Stimulated activated CD4-positive, alpha-beta T cell treated with anti-CD3 and anti-CD28 coated beads, TNF-alpha, amount 100 ng/mL, for 48 hours (primary cell): ENCODE data around the gene NEDD9.

Source experiments
- DNase-seq, 3 donors: peaks; one replicate each; pipeline ENCODE4 v3.0.0-alpha.2; 2020; ENCODE audit warnings: low read depth in 3 of 3

The NEDD9 gene

GRCh38 chr6:11181478-11182136 is 50.9 kb downstream of the NEDD9 start:
- DNase-seq: no peak

DNA sequence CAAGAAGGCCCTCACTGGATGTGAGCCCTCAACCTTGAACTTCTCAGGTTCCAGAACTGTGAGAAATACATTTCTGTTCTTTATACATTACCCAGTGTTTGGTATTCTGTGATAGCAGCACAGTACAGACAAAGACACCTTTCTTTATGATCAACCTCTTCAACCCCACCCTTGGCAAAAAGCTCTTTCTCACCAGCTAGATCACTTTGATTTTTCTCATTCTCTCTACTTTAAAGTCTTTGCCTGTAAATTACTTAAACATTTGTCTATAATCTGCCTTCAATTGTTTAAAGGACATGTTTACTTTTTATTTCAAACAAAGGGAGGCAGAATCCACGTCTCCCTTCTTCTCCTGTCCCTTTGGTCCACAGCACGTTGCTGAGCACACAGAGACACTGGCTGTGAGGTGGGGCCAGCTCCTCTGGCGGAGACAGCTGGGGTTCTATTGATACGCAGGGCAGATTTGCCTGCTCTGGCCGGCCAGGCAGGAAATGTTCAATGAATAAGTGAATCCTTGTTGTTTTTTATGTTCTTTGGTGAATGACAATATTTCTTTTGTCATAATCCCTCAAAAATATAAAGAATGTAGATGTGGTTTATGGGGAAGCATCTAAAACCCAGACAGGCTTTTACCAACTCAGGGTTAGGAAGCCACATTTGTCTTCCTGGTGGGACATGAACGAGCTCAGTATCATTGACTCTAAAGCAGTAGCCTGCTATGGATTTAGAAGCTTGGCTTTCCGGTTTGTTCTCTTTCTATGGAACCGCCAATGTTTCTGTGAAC is 52.9 kb downstream of the NEDD9 start:
- no peak for DNase-seq

- no peak for DNase-seq
Observed at GRCh38 chr6:11179088-11179418, 53.4 kb downstream of the NEDD9 start.

DNA sequence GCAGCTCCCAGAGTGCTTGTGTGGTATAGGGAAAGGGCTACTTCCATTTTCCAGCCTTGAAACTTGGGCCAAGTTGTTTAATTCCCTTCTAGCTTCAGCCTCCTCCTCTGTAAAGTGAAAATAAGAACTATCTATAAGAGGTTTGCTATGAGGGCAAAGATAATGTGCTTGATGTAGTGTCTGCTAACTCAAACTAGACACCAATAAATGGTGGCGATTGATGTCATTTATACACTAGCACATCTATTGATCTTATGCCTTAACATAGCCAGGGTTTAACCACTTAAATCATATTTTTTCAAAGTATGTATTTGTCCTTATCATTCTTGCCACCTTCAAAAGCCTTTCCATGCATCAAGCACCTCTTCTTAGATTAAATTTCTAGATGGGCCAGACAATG is 55.2 kb downstream of the NEDD9 start:
- DNase-seq: no peak

- DNase-seq: no peak
Observed at GRCh38 chr6:11174242-11174611, 58.2 kb downstream of the NEDD9 start.

DNA sequence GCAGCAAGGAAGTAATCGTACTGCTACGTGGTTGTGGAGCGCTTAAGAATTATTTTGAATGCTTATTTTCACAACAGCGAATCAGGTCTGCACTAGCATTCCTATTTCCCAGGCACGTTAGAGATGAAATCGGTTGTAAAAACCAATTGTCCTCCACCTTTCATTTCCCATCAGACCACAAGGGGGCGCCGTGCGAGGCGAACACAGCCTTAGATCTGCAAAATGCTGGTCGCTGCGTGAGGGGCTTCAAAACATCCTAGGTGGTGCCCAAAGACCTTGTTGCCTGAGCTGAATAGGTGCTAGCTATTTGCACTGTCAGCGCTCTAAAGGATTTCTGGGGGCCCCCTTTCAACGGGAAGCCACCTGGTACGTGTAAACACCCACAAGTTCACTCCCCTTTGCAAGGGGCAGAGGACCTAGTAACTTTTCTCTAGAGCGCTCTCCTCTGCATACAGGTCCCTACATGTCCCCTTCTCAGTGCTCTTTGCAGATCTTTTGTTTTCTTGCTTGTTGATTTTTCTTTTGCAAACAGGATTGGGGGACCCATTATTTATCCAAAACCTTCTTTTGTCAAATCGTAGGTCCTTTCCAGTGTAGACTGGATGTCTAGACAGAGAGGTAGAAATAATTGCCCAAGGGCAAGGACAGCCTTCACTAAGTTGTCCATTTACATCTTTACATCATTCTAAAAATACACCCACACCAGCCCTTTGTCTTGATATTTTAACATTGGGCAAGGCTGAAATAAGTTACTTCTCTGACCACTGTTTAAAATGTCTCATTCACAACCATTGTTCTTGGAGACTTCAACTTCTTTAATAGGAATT is 59.8 kb downstream of the NEDD9 start:
- peak; percentile 36 to 72 (median 65) for DNase-seq

GRCh38 chr6:11171952-11172351 is 60.5 kb downstream of the NEDD9 start:
- no peak for DNase-seq

GRCh38 chr6:11168091-11168635 is 64.3 kb downstream of the NEDD9 start:
- no peak for DNase-seq

DNA sequence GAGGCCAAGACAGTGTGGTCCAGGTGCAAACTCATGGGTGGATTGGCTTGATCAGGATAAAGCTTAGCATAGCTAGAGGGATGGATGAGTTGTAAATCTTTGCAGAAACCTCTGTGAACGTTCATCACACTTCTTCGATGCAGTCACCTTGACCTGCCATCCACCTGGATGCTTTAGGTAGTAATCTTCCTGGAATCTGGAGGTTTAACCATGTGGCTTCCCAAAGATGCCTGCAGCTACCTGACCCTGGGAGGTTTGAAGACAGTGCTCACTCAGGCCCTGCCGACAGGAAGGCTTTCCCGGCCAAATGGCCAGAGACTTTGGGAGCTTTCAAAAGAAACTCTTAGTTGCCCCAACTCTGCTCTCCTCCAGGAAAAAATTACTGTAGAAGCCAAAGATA is 65.5 kb downstream of the NEDD9 start:
- DNase-seq: no peak

- no peak for DNase-seq
Observed at GRCh38 chr6:11164717-11165646, 67.5 kb downstream of the NEDD9 start.

DNA sequence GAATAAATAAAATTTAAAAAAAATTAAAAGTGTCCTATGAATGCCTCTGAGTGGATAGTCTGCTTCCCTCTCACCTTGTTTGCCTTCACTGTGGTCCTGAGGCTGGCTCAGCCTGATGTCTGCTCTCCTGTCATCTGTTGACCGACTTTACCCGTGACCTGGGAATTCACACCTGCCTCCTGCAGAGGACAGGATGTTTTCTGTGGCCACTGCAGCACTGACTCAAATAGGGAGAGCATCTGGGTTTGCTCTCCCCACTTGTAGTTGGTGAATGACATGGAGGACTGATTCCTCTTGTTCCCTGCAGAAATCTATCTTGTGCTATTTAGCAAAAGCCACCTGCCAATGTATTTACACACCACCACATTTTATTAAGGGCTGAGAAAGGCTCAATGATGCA is 68.5 kb downstream of the NEDD9 start:
- no peak for DNase-seq

DNA sequence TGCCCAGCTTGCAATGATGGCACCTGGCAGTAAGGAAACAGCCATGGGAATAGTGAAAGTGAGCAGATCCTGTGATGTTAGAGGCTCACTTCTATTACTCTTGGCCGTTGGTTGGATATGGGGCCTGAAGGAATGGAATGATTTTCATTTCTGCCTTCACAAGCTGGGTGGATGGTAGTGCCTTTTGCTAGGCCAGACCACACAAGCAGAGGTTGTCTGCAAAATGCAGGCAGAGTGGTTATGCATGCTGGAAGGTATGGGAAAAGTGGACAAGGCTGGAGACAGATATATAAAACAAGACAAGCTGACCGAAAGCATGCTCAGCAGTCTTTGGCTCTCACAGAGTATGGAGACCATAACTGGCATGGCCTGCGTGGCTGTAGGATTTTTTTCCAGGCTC is 70.2 kb downstream of the NEDD9 start:
- DNase-seq: no peak

DNA sequence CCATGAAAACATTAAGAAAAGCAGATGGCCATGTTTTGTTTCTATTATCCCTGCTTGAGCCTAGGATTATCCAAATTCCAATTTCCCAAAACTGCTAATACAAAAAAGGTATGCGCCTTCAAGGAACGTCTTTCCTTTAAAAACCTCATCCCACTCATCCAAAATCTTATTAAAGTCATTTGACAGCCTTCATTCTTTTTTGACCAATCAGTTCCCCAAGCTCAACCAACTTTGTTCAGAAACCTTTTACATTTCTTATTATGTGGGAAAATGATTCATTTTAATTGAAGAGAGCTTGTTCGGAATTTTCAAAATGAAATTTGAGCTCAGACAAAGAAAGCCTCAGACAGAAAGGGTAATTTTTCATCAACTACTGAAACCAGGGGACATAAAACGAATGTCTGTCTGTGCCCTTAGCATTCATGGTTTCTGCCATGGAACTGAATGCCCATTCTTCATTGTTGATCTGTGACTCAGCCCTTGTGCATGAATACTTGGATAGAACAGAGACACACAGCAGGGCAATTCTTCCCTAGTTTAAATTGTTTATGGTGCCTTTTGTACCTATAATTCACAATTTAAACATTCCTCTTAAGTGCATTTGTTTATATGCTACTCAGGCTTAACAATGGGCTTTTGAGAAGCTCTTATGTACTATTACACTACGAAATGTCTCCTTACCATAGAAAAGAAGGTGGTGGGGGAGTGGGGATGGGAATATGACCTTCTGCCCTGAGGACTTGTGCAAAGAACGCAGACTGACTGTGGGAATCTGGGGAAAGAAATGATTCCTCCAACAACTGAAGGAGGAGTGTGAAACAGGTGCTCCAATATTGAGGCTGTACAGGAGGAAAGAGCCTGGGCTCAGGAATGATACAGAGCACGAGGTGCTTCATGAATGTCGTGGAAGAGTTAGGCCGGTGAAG is 71.2 kb downstream of the NEDD9 start:
- no peak for DNase-seq

- DNase-seq: no peak
Observed at GRCh38 chr6:11160199-11160598, 72.3 kb downstream of the NEDD9 start.

DNA sequence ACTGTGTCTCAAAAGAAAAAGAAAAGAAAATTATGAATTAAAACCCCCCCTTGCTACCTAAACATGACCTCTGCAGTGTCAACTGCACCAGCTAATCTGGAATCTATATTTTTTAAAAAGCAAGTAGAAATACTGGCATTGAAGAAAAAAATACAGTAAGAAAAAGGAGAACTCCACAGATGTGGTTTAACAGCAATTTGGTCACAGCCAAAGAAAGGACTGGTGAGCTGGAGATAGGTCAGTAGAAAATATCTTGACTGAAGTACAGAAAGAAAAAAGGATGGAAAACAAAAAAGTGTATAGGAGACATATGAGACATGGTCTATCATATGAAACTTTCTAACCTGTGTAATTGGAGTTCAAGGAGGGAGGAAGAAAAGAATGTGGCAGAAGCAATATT is 76.9 kb downstream of the NEDD9 start:
- no peak for DNase-seq

DNA sequence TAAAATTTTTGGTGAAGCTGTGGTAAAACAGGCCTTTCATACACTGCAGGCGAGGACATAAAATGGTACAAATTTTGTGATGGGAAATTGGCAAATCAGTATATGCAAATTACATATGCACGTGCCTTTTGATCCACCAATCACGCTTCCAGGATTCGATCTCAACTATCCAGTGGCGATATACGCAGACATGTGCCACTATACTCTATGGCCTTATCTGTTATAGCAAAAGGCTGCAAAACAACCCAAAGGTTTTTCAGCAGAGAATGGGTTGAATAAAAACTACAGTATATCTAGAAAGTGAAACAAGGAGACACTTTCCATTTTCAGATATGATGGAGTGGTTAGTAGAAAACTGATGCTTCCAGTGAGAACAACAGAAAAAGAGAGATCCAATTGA is 79.0 kb downstream of the NEDD9 start:
- DNase-seq: no peak

DNA sequence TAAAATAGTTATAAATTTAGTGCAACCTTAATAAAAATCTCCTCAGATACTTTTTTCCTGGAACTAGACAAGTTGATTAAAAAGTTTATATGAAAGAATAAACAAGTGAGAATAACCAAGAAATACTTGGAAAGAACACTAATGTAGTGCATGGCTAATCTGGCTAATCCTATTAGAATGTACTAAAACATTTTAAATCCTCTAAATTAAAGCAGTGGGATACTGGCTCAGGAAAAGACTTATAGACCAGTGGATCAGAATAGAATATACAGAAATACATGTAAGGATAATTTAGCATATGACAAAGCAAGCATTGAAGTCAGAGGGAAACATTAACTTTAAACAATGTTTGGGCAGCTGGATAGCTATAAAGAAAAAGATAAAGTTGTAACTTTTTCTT is 79.9 kb downstream of the NEDD9 start:
- no peak for DNase-seq

- no peak for DNase-seq
Observed at GRCh38 chr6:11151488-11151887, 81.0 kb downstream of the NEDD9 start.

DNA sequence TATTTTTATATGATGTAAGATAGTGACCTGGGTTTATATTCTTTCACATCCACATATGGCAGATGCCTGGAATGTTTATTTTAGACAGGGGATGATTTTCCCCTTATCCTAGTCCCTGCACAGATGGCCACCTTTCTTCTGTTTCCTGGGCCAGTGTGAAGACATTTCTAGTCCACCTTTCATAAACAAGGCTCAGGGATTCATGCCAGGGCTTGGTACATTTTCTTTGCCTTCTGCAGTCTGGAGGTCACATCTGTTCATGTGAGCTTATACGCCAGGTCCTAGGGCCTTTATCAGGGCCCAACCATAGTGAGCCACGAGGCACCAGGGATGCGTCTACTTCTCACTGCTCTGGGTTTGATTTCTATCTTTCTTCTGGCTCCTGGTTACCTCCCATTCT is 82.9 kb downstream of the NEDD9 start:
- DNase-seq: no peak

- DNase-seq: no peak
Observed at GRCh38 chr6:11146117-11146826, 86.2 kb downstream of the NEDD9 start.
